ENCODE data around the gene SORBS2.

Gene SORBS2

DNA sequence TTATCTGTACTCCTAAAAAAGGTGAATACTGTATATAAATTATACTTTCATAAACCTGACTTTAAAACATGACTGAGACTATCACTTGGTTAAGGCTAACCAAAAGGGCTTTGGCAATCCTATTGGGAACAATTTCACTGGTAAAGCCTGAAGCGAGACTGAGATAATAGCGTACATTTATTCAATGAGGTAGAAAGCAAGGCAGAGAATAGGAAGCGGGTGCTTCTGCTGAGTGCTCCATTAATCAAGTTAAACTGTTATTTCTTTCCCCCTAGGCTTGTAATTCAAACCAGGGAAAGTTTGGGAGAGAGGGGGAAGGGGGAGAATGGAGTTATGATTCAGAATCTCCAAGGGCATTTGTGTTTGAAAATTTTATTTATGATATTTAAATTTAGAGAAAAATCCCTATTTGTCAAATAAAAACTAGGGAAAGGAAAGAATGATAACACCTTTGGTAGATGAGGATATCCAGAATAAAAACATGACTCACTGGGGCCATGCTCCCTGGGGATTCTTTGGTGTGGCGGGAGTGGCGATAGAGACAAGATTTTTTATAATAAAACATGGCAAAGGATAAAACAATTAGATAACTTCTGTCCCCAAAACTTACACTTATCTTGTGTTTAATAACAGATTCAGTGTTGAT is 34.6 kb upstream of the SORBS2 start:
- H3K27ac ChIP-seq, result no peak overlapping the region

GRCh38 chr4:185845966-185846365 is 34.0 kb upstream of the SORBS2 start:
- TF ChIP-seq, protein P1, sequence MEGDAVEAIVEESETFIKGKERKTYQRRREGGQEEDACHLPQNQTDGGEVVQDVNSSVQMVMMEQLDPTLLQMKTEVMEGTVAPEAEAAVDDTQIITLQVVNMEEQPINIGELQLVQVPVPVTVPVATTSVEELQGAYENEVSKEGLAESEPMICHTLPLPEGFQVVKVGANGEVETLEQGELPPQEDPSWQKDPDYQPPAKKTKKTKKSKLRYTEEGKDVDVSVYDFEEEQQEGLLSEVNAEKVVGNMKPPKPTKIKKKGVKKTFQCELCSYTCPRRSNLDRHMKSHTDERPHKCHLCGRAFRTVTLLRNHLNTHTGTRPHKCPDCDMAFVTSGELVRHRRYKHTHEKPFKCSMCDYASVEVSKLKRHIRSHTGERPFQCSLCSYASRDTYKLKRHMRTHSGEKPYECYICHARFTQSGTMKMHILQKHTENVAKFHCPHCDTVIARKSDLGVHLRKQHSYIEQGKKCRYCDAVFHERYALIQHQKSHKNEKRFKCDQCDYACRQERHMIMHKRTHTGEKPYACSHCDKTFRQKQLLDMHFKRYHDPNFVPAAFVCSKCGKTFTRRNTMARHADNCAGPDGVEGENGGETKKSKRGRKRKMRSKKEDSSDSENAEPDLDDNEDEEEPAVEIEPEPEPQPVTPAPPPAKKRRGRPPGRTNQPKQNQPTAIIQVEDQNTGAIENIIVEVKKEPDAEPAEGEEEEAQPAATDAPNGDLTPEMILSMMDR (conservative IDR thresholded peaks at IDR 0.05), result no peak
- no peak overlapping the region for H3K27ac ChIP-seq

More for the DNA sequence above, 34.6 kb upstream of the SORBS2 start:
- TF ChIP-seq, protein P1 (conservative IDR thresholded peaks at IDR 0.05), result no peak

DNA sequence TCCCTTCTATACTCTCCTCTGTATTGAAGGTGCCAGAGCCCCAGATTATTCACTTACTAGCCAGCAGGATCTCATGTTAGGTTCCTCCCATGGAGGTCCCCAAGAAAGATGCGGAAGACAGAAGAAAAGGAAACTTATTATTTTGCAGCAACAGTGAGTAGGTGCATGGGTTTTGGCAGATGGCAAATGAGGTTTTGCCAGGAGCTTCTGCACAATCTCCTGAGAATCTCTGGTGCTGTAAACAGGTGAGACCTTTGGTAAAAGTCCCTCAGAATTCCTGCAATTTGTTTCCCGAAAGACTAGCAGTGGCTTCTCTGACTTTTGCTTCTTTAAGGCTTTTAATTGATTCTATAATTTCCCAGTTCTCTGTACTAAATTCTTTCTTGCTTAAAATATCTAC is 29.5 kb upstream of the SORBS2 start:
- H3K27ac ChIP-seq, result no peak overlapping the region
- TF ChIP-seq, protein P1 (conservative IDR thresholded peaks at IDR 0.05), result no peak

DNA sequence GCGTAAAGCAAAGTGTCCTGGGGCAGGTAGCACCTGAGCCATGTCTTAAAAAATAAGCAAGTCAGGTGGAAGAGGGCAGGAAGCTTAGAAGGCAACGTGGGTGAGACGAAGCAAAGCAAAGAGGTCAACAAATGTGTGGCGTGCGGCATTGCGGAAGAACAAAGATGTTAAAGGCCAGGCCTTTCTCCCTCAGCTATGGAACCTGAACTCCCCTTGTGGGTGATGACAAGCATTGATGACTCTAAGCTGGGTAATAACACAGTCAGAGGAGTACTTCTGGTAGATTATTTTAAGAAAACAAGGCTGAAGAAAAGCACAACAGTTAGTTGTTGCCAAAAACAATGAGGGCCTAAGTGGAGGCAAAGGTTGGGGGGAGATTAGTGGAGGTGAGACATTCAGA is 29.0 kb upstream of the SORBS2 start:
- TF ChIP-seq, protein P1 (conservative IDR thresholded peaks at IDR 0.05), result no peak
- no peak overlapping the region for H3K27ac ChIP-seq

- peak overlapping the region; percentile 67 for H3K27ac ChIP-seq
Measured at GRCh38 chr4:185840201-185840600, 28.2 kb upstream of the SORBS2 start.

DNA sequence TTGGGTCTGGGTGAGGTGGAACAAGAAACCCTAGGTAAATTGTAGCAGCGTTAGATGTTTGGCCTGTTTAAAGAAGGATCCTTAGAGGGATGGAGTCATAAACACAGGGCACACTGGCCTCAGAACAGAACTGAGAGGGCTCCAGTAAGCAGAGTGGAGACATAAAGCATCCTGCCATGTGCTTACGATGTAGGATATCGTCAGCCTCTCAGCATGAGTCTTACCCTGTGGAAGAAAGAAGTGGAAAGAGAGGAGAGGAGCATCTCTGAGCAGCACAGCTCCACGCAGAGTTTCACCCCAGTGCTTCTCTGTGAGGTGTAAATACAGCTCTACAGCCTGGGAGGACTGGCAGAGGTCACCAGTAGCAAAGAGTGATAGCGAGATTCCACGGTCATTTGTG is 27.8 kb upstream of the SORBS2 start:
- peak overlapping the region; percentile 67 for H3K27ac ChIP-seq
- TF ChIP-seq, protein P1 (conservative IDR thresholded peaks at IDR 0.05), result no peak

More at GRCh38 chr4:185840201-185840600, 28.2 kb upstream of the SORBS2 start:
- TF ChIP-seq, protein P1 (conservative IDR thresholded peaks at IDR 0.05), result no peak

- TF ChIP-seq, protein P1 (conservative IDR thresholded peaks at IDR 0.05), result no peak
- peak overlapping the region; percentile 67 for H3K27ac ChIP-seq
Measured at GRCh38 chr4:185839194-185839712, 27.3 kb upstream of the SORBS2 start.

Data from VCaP (cell line).